GM12878 (cell line): ENCODE results near the gene TBC1D2B. TPM values are rescaled to one million over a fixed set of nuclear protein-coding genes. Genes with fewer than 3 reads are reported as not detected.

Source experiments
- EED ChIP-seq: sonication (generic); IDR thresholded peaks from 2 replicates; pipeline ENCODE4 v1.6.1; 2016; ENCODE audit warnings: antibody characterized with exemption, low read depth
- ESRRA ChIP-seq: IDR thresholded peaks from 2 replicates; pipeline ENCODE4 v1.6.1; 2012; ENCODE audit warnings: mild to moderate bottlenecking, low read length, improper control_type of control experiment
- EZH2 ChIP-seq: IDR thresholded peaks from 2 replicates; pipeline ENCODE4 v1.6.1; 2012; ENCODE audit warnings: low read depth, mild to moderate bottlenecking, control low read depth, inconsistent platforms, low read length, borderline replicate concordance; ENCODE audit not compliant: control insufficient read depth
- FOXK2 ChIP-seq: fragments of 450-650 bp; IDR thresholded peaks from 2 replicates; pipeline ENCODE4 v1.6.1; 2017; ENCODE audit warnings: mild to moderate bottlenecking, moderate library complexity
- NBN ChIP-seq: fragments of 450-650 bp; IDR thresholded peaks from 2 replicates; pipeline ENCODE4 v1.6.1; 2016
- NFIC ChIP-seq: IDR thresholded peaks from 2 replicates; pipeline ENCODE4 v1.6.1; 2012; ENCODE audit warnings: low read depth, mild to moderate bottlenecking, inconsistent platforms, low read length, moderate library complexity
- SMARCA5 ChIP-seq: fragments of 450-650 bp; IDR thresholded peaks from 2 replicates; pipeline ENCODE4 v1.6.1; 2017; ENCODE audit warnings: mild to moderate bottlenecking
- SP1 ChIP-seq: IDR thresholded peaks from one replicate; pipeline ENCODE4 v1.6.1; 2011; ENCODE audit warnings: low read depth, low read length
- SPI1 ChIP-seq: IDR thresholded peaks from 2 replicates; pipeline ENCODE4 v1.6.1; 2011; ENCODE audit warnings: low read depth, mild to moderate bottlenecking, low read length, moderate library complexity, borderline replicate concordance; ENCODE audit not compliant: insufficient read depth
- SREBF2 ChIP-seq: IDR thresholded peaks from 2 replicates; pipeline ENCODE4 v1.6.1; 2012; ENCODE audit warnings: mild to moderate bottlenecking, low read length
- YY1 ChIP-seq: IDR thresholded peaks from 2 replicates; pipeline ENCODE4 v1.6.1; 2011; ENCODE audit warnings: low read depth, mild to moderate bottlenecking, low read length
- ZNF207 ChIP-seq: fragments of 450-650 bp; IDR thresholded peaks from 2 replicates; pipeline ENCODE4 v1.6.1; 2014; ENCODE audit warnings: antibody characterized with exemption, mild to moderate bottlenecking, borderline replicate concordance
- polyA plus RNA-seq, 11 experiments: library from polyadenylated mRNA; depleted of rRNA in 4 of 11; unstranded in 6 of 11; stranded (reverse) in 5 of 11; fragments of >200 nt; fragmentation: Nextera tagmentation in 4 of 11; fragmentation: Illumina TruSeq in 1 of 11; extraction: Ambion mirVana in 4 of 11; extraction: Trizol in 1 of 11; gene quantifications; 1 replicate in 1 of 11; 2 replicates in 10 of 11; pipeline versions ENCODE4 v1.2.1 to v1.2.3, GENCODE V29; 2011 to 2016; ENCODE audit warnings: inconsistent platforms in 2 of 11, missing spikeins in 2 of 11, low read depth in 1 of 11
- total RNA-seq, 4 experiments: library from RNA; depleted of rRNA in 3 of 4; stranded (reverse); fragments of >200 nt in 3 of 4; fragmentation: Illumina TruSeq in 1 of 4; extraction: Trizol in 1 of 4; gene quantifications; 2 replicates each; pipeline versions ENCODE4 v1.2.1 to v1.2.3, GENCODE V29; 2013 to 2021
- TF ChIP-seq, protein P1 (sequence below): fragments of 450-650 bp; IDR thresholded peaks from 2 replicates; pipeline ENCODE4 v1.6.1; 2018; ENCODE audit warnings: mild to moderate bottlenecking, low read depth, moderate library complexity; ENCODE audit not compliant: partially characterized antibody
- TF ChIP-seq, protein P2 (sequence below): fragments of 450-650 bp; formaldehyde crosslinking; IDR thresholded peaks from 2 replicates; pipeline ENCODE4 v1.5.0; 2022; ENCODE audit warnings: mild to moderate bottlenecking, missing genetic modification characterization
- TF ChIP-seq, protein P3 (sequence below): IDR thresholded peaks from 2 replicates; pipeline ENCODE4 v1.6.1; 2012; ENCODE audit warnings: mild to moderate bottlenecking, low read depth, low read length
- TF ChIP-seq, protein P4 (sequence below): IDR thresholded peaks from 2 replicates; pipeline ENCODE4 v1.6.1; 2011; ENCODE audit warnings: borderline replicate concordance, low read depth, mild to moderate bottlenecking, moderate library complexity, mixed read lengths, low read length; ENCODE audit not compliant: insufficient read depth; ENCODE audit errors: extremely low read length
- TF ChIP-seq, protein P5 (sequence below): fragments of 150-350 bp; IDR thresholded peaks from 2 replicates; pipeline ENCODE4 v1.6.1; 2014; ENCODE audit warnings: mild to moderate bottlenecking, low read depth, low read length

TBC1D2B gene
- total and polyA plus RNA-seq, 10 of the 15 experiments (the other 5 are each of a cell fraction or from before 2014, with no cell fraction given), result 1.3 to 53.4 (median 19.4) TPM

DNA sequence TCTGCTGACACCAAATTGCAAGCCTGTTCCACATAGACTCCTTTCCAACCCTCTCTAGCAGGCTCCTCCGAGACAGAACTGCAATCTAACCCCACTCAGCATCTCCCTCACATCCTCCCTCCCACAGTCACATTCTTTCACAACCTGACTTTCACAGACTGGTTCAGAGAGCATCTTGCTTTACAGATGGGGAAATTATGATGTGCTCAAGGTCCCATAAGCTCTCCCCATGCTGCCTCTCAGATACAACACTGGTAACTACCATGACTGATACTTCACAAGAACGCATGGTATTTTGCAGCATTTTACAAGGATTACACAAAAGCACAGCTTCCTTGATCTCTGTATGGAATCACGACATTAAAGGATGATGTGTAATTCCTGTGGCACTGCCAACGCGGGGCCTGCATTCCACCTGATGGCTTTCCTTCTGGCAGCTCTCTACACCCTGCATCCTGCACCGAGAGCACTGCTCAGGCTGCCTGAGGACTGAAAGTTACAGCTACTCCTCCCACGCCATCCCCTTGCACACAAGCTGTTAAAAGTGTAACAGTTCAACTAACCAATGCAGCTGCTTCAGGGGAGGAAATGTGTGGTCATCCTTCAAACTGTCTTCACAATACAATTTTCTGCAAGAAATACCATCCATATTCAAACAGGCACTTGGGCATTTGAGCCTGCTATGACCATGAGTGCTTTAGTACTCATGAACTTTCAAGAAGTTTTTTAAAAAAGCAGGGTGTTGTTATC lies 27.6 kb downstream of the TBC1D2B start (continued):
- TF ChIP-seq SPI1, result no peak
- TF ChIP-seq FOXK2, result no peak
- 0 out of 2 replicates have a peak, but pooled peaks have one; percentile 21 for TF ChIP-seq ZNF207
- TF ChIP-seq, protein P1, sequence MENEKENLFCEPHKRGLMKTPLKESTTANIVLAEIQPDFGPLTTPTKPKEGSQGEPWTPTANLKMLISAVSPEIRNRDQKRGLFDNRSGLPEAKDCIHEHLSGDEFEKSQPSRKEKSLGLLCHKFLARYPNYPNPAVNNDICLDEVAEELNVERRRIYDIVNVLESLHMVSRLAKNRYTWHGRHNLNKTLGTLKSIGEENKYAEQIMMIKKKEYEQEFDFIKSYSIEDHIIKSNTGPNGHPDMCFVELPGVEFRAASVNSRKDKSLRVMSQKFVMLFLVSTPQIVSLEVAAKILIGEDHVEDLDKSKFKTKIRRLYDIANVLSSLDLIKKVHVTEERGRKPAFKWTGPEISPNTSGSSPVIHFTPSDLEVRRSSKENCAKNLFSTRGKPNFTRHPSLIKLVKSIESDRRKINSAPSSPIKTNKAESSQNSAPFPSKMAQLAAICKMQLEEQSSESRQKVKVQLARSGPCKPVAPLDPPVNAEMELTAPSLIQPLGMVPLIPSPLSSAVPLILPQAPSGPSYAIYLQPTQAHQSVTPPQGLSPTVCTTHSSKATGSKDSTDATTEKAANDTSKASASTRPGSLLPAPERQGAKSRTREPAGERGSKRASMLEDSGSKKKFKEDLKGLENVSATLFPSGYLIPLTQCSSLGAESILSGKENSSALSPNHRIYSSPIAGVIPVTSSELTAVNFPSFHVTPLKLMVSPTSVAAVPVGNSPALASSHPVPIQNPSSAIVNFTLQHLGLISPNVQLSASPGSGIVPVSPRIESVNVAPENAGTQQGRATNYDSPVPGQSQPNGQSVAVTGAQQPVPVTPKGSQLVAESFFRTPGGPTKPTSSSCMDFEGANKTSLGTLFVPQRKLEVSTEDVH, result no peak
- TF ChIP-seq, protein P2, sequence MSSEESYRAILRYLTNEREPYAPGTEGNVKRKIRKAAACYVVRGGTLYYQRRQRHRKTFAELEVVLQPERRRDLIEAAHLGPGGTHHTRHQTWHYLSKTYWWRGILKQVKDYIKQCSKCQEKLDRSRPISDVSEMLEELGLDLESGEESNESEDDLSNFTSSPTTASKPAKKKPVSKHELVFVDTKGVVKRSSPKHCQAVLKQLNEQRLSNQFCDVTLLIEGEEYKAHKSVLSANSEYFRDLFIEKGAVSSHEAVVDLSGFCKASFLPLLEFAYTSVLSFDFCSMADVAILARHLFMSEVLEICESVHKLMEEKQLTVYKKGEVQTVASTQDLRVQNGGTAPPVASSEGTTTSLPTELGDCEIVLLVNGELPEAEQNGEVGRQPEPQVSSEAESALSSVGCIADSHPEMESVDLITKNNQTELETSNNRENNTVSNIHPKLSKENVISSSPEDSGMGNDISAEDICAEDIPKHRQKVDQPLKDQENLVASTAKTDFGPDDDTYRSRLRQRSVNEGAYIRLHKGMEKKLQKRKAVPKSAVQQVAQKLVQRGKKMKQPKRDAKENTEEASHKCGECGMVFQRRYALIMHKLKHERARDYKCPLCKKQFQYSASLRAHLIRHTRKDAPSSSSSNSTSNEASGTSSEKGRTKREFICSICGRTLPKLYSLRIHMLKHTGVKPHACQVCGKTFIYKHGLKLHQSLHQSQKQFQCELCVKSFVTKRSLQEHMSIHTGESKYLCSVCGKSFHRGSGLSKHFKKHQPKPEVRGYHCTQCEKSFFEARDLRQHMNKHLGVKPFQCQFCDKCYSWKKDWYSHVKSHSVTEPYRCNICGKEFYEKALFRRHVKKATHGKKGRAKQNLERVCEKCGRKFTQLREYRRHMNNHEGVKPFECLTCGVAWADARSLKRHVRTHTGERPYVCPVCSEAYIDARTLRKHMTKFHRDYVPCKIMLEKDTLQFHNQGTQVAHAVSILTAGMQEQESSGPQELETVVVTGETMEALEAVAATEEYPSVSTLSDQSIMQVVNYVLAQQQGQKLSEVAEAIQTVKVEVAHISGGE (CRISPR knock-in tag), result no peak
- TF ChIP-seq, protein P3, sequence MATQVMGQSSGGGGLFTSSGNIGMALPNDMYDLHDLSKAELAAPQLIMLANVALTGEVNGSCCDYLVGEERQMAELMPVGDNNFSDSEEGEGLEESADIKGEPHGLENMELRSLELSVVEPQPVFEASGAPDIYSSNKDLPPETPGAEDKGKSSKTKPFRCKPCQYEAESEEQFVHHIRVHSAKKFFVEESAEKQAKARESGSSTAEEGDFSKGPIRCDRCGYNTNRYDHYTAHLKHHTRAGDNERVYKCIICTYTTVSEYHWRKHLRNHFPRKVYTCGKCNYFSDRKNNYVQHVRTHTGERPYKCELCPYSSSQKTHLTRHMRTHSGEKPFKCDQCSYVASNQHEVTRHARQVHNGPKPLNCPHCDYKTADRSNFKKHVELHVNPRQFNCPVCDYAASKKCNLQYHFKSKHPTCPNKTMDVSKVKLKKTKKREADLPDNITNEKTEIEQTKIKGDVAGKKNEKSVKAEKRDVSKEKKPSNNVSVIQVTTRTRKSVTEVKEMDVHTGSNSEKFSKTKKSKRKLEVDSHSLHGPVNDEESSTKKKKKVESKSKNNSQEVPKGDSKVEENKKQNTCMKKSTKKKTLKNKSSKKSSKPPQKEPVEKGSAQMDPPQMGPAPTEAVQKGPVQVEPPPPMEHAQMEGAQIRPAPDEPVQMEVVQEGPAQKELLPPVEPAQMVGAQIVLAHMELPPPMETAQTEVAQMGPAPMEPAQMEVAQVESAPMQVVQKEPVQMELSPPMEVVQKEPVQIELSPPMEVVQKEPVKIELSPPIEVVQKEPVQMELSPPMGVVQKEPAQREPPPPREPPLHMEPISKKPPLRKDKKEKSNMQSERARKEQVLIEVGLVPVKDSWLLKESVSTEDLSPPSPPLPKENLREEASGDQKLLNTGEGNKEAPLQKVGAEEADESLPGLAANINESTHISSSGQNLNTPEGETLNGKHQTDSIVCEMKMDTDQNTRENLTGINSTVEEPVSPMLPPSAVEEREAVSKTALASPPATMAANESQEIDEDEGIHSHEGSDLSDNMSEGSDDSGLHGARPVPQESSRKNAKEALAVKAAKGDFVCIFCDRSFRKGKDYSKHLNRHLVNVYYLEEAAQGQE, result no peak
- peak; percentile 87 for TF ChIP-seq NBN
- no peak for TF ChIP-seq SREBF2
- TF ChIP-seq EZH2, result no peak
- TF ChIP-seq, protein P4, sequence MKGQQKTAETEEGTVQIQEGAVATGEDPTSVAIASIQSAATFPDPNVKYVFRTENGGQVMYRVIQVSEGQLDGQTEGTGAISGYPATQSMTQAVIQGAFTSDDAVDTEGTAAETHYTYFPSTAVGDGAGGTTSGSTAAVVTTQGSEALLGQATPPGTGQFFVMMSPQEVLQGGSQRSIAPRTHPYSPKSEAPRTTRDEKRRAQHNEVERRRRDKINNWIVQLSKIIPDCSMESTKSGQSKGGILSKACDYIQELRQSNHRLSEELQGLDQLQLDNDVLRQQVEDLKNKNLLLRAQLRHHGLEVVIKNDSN, result no peak
- peak; percentile 53; the same call in 1 of the 2 replicates for TF ChIP-seq NFIC
- no peak for TF ChIP-seq ESRRA
- TF ChIP-seq, protein P5, sequence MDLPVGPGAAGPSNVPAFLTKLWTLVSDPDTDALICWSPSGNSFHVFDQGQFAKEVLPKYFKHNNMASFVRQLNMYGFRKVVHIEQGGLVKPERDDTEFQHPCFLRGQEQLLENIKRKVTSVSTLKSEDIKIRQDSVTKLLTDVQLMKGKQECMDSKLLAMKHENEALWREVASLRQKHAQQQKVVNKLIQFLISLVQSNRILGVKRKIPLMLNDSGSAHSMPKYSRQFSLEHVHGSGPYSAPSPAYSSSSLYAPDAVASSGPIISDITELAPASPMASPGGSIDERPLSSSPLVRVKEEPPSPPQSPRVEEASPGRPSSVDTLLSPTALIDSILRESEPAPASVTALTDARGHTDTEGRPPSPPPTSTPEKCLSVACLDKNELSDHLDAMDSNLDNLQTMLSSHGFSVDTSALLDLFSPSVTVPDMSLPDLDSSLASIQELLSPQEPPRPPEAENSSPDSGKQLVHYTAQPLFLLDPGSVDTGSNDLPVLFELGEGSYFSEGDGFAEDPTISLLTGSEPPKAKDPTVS, result no peak
- TF ChIP-seq YY1, result 0 out of 2 replicates have a peak, but pooled peaks have one; percentile 36
- peak; percentile 64 for TF ChIP-seq SMARCA5
- TF ChIP-seq SP1, result peak; percentile 75
- TF ChIP-seq EED, result peak; percentile 73
